GM18870 (cell line): ENCODE results near the gene RTN4RL1.

Experiments used
- ATAC-seq: cut with Tn5 transposase; IDR thresholded peaks from one replicate; pipeline ENCODE4 v1.9.1; 2021; ENCODE audit warnings: moderate library complexity; ENCODE audit not compliant: unreplicated experiment

The RTN4RL1 gene

GRCh38 chr17:2047590-2047989, 22.5 kb upstream of the RTN4RL1 start:
- no peak for ATAC-seq

DNA sequence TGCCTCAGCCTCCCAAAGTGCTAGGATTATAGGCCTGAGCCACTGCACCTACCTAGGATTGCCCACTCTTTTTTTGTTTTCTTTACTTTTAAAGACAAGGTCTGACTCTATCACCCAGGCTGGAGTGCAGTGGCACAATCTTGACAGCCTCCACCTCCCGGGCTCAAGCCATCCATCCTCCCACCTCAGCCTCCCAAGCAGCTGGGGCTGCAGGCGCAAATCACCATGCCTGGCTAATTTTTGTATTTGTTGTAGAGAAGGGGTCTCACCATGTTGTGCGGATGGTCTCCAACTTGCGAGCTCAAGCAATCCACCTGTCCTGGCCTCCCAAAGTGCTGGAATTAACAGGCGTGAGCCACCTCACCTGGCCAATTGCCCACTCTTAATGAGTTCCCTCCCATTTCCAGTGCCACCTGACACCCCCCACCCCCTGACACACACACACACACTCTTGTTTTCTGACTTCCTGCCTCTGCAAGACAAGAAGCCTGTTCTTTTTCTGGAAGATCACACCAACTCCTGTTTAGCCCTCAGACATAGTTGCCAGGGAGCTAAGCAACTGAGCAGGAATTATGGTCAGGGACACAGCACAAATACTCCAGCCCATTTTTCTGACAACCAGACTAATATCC, 19.2 kb upstream of the RTN4RL1 start:
- no peak for ATAC-seq

GRCh38 chr17:2043785-2044184, 18.7 kb upstream of the RTN4RL1 start:
- no peak for ATAC-seq

DNA sequence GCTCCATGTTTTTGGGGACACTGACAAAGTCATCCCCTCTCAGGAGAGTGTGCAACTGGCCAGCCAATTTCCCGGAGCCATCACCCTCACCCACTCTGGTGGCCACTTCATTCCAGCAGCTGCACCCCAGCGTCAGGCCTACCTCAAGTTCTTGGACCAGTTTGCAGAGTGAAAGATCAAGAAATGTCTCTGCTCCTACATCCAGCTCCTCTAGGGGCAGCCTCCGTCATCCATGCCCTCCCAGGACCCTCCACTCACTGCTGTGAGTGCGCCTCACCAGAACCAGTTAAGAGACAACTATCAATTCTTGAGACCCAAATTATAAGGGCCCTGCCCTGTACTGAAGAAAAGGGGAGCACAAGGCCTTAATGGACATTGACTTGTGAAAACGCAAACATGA, 17.8 kb upstream of the RTN4RL1 start:
- no peak for ATAC-seq

GRCh38 chr17:2042390-2042847, 17.3 kb upstream of the RTN4RL1 start:
- ATAC-seq = no peak

GRCh38 chr17:2041561-2042389, 16.6 kb upstream of the RTN4RL1 start, which contains the start of gene OVCA2:
Gene OVCA2 (plus strand): TSS chr17:2042022. CDS start chr17:2042048, 26 bp downstream.
- ATAC-seq = peak; percentile 83

GRCh38 chr17:2040942-2041560, 15.9 kb upstream of the RTN4RL1 start:
- ATAC-seq = no peak

GRCh38 chr17:2040219-2040827, 15.2 kb upstream of the RTN4RL1 start:
- no peak for ATAC-seq

DNA sequence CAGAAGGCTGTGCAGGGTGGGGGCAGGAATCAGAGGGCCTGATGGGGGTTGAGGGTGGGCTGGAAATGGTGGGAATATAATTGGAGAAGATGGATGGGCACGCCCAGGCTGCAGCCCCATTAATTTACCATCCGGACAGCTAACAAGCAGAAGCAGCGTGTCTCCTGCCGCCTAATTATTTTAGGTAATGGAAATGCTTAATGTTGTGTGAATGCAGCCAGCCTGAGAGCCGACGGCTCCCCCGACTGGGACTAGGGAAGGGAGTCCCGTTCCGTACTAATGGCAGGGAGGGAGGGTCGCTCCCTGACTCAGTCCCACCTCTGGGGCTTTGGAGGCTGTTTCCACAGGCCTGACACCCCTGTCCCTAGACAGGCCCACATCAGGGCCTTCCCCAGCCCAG, 12.0 kb upstream of the RTN4RL1 start:
- no peak for ATAC-seq

GRCh38 chr17:2035541-2036488, 10.7 kb upstream of the RTN4RL1 start:
- ATAC-seq = no peak

GRCh38 chr17:2034806-2035540, 9.8 kb upstream of the RTN4RL1 start:
- ATAC-seq = no peak

DNA sequence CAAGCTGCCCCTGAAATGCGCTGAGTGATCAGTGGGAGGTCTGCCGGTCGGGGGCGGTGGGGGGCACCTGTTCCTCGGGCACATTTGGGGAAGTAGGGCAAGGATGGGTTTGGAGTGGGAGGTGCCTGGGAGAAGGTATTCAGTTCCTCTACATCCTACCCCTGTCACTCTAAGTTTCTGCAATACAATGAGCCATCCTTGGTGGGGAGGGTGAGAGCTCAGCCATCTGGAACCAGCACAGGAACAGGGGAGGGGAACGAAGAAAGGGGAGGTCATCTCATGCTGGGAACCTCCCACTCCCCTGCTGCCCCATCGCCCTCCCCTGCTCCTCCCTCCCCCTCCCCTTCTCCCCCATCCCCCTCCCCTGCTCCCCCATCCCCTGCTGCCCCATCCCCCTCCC, 9.0 kb upstream of the RTN4RL1 start:
- ATAC-seq = no peak

DNA sequence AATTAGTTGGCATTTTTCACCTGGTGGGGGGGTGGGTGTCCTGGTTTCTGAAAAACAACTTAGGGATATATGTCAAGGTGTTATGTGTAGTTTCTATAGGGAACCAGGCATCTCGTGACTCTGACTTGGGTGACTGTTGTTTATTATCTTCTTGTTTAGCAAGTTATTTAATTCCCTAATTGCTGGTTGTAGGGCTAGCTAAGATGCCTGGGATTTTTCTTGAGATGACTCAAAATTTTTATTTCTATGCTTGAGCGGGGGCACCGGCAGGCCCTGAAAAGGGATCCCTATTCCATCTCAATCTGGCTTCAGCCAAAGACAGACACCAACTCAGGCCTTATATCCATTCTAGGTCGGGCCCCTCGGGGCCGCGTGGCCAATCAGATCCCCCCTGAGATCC, 8.0 kb upstream of the RTN4RL1 start:
- no peak for ATAC-seq

- ATAC-seq = no peak
Measured at GRCh38 chr17:2030779-2031163, 5.6 kb upstream of the RTN4RL1 start.

DNA sequence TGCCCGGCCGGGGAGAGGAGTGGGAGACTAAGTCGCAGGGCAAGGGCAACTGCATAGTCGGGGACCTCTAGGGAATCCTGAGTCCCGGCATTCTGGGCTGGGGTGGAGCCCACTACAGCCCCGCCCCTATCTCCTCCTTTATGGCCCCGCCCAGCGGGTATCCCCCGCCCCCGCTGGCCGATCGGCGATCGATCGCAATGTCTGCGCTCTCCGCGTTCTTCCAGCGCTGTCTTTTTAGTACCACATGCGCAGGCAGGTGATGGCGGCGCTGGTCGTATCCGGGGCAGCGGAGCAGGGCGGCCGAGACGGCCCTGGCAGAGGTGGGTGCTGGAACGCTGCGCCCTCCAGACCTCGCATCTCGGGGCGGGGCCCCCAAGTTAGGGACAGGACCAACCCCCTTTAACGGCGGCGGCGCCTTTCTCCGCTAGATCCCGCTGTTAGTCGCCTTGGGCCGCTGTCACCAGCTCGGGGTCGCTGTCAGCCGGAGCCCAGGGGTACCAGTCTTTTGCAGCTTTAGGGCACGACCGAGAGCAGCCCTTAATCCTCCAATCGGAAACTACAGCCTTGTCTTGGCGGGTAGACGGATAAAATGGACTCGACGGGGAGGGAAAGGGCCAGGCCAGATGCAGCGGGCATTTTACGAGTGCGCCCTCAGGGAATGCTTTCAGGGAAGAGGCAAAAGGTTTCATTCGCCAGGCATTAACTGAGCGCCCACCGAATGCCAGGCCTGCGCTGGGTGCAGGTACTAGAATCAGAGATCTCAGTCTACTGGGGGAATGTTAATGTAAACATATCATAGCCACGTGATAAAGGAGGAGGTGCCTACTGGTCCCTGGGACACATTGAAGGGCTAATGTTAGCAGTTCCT, 5.0 kb upstream of the RTN4RL1 start, which contains the start of gene DPH1:
Gene DPH1, plus strand, starts transcription at position 243 of the 868 bp plus-strand sequence. Its CDS starts 17 bp downstream, at position 260.
- ATAC-seq = no peak

DNA sequence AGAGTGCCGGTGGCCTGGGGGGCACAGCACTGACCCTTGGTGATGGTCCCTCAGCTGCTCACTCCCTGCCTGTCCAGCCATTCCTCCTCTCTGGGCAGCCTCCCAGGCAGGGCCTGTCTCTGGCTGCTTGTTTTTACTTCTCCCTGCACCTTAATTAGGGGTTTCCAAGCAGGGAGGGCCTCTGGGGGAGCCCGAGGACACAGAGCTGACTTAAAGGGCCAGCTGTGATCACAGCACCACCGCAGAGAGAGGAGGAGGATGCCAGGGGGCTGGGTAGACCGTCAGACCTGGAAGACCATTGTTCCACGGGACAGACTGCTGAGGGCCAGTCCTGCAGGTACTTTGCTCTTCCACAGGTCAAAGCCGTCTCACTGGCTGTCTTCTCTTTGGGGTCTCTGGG, 3.6 kb upstream of the RTN4RL1 start:
- no peak for ATAC-seq

- no peak for ATAC-seq
Measured at GRCh38 chr17:2028234-2028614, 3.1 kb upstream of the RTN4RL1 start.

GRCh38 chr17:2027528-2028233, 2.5 kb upstream of the RTN4RL1 start:
- ATAC-seq = no peak
